HK-2 (cell line): ENCODE measurements around the gene ST8SIA5.

Experiments
- DNase-seq: peaks from one replicate; pipeline ENCODE4 v3.0.0-alpha.2; 2018; ENCODE audit not compliant: unreplicated experiment

The ST8SIA5 gene

GRCh38 chr18:46672062-46672970 is 84.5 kb downstream of the ST8SIA5 start:
- DNase-seq = no peak

DNA sequence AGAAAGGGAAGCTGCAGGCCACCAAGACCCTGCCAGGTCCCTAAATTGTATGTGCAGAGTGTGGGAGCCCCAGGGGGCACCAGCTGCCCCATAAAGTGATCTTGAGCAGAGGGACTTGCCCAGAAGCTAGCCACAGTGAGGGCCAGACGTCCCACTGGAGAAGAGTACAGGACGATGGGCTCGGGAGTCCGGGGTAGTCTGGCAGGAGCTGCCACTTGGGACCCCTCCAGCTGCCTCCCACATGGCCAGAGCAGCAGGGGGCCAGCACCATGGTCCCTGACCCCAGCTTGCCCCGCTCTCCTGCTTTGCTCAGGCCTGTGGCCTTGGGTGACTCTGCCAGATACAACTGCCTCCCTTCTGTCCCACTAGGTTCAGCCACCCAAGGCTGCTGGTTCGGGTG is 88.2 kb downstream of the ST8SIA5 start:
- no peak for DNase-seq

- DNase-seq = no peak
Measured at GRCh38 chr18:46668135-46668534, 88.7 kb downstream of the ST8SIA5 start.

DNA sequence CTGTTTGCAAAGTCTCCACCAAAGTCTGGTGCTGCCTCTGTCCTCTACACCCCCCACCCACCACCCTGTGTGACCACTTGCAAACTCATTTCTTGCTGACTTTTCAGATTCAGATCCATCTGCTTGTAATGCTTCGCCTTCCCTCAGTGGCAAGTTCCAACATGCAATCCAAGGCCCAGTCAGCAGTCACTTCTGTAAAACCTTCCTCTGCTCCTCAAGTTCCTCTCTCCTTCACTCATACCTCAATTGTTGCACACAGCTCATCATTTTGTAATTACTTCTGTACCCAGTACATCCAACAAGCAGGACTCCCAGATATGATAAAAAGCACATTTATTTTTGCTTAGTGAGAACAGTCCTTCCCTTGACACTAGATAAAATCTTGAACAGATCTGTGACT is 93.3 kb downstream of the ST8SIA5 start:
- no peak for DNase-seq

DNA sequence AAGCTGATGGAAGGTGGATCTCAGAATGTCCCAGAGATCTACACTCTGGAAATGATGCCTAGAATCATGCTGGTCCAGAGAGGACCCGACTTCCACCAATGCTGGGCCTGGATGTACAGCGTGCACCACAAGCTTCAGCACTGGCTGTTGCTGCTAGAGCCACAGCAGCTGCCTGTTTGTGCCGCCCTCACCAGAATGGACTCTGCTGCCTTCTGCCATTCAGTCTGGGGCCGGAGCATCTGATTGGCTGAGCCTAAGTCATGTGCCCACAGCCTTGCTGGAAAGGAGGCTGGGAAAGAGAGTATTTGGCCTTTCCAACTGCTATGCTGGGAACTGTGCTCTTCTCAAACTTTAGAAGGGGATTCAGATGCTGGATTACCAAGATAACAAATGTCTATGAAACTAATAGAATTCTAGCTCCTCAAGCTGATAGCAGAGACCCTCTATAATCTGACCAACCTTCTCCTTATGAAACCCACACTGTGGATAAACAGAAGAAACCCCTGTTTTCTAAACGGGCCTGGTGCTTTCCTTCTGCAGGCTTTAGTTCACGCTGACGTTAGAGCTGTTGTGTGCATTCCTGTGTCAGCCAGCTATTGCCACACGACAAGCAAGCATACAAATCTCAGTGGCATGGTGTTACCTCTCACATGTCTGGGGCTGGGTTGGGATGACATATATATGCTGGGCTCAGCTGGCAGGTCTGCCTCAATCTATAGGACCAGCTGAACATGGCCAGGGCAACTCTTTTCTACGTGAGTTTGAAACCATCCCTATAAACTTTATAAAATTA is 95.7 kb downstream of the ST8SIA5 start:
- no peak for DNase-seq

DNA sequence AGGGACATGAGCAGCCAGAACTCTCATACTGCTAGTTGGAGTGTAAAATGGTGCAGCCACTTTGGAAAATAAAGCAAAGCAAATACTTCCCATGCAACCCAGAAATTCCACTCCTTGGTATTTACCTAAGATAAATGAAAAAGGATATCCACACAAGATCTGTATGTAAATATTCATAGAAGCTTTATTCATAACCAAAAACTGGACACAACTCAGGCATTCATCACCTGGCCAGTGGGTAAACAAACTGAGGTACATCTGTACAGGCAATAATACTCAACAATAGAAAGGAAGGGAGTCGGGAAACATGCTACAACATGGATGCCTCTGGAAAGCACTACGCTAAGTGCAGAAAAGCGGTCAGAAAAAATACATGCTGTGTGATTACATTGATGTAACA is 97.4 kb downstream of the ST8SIA5 start:
- no peak for DNase-seq

- no peak for DNase-seq
Measured at GRCh38 chr18:46657115-46657955, 99.5 kb downstream of the ST8SIA5 start, which contains the start of gene LOXHD1. LOXHD1 (minus strand) TSS chr18:46657220; CDS start chr18:46657033, 187 bp downstream.

- no peak for DNase-seq
Measured at GRCh38 chr18:46656326-46657114, 100.3 kb downstream of the ST8SIA5 start.

GRCh38 chr18:46652372-46652771 is 104.5 kb downstream of the ST8SIA5 start:
- DNase-seq = no peak

GRCh38 chr18:46650681-46651080 is 106.2 kb downstream of the ST8SIA5 start:
- DNase-seq = no peak

GRCh38 chr18:46649071-46649862 is 107.6 kb downstream of the ST8SIA5 start:
- DNase-seq = no peak

GRCh38 chr18:46646468-46646867 is 110.4 kb downstream of the ST8SIA5 start:
- DNase-seq = no peak

DNA sequence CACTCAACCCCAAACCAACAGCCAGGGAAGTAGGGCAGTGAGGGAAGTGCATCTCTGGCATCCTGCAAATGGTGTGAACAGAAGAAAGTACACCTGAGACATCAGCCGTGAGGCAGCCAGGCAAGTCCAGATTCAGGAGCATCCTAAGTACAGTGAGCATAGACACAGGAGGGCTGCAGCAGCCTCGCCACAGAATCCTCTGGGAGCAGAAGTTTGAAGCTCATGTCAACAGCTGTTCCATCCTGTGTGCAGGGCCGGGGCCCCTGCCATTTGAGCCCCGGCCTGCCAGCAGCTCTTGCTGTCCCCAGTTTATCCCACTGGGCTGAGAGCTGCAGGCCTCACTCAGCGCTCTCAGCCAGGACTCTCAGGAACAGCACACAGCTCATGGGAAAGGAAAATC is 114.3 kb downstream of the ST8SIA5 start:
- DNase-seq = no peak

GRCh38 chr18:46641917-46642316 is 114.9 kb downstream of the ST8SIA5 start:
- no peak for DNase-seq

GRCh38 chr18:46639386-46639785 is 117.5 kb downstream of the ST8SIA5 start:
- no peak for DNase-seq

GRCh38 chr18:46636040-46636630 is 120.7 kb downstream of the ST8SIA5 start:
- no peak for DNase-seq

DNA sequence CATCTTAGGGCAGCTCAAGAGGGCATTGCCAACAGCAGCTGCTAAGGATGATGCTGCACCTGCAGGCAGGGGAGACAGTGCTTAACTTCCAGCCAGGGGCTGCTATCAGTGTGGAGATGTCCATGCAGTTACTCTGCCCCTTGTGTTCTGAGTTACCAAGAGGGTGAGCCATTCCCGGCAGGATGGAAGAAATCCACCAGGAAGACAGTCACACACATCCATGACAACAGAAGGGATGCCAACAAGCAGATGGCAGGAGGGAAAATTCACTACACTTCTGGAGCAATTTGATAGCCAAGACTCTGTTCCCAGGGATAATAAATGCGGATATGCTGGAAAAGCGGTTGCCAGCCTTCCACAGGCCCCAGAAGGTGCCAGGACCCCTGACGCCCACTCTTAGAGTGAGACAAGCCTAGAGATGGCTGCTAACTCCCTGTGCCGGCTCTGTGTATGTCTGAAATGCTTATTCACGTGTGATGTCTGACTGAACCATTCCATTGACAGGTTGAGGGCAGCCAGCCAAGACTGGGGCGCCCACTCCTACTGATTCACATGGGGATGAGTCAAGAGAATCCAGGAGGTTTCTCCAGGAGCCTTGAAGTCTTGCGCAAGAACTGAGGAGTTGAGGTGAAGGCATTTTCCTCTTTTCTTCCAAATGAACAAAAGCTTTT is 124.3 kb downstream of the ST8SIA5 start:
- peak; percentile 60 for DNase-seq

- no peak for DNase-seq
Measured at GRCh38 chr18:46630991-46631390, 125.9 kb downstream of the ST8SIA5 start.

- peak; percentile 16 for DNase-seq
Measured at GRCh38 chr18:46630160-46630559, 126.7 kb downstream of the ST8SIA5 start.
